Muscle of leg (tissue), 11 donors: ENCODE measurements around the gene IARS1. TPM values are rescaled to one million over a fixed set of nuclear protein-coding genes. Genes with fewer than 3 reads are reported as not detected.

Source experiments
- DNase-seq: peaks from one replicate; pipeline ENCODE4 v3.0.0; 2013
- H3K27ac ChIP-seq: one replicate; pipeline ENCODE4 v1.5.1; 2013; ENCODE audit warnings: mild to moderate bottlenecking, low read length, control low read depth
- H3K27me3 ChIP-seq: one replicate; pipeline ENCODE4 v1.6.1; 2013; ENCODE audit warnings: low read length; ENCODE audit not compliant: control insufficient read depth, insufficient read depth
- H3K36me3 ChIP-seq: one replicate; pipeline ENCODE4 v1.6.1; 2013; ENCODE audit warnings: low read length; ENCODE audit not compliant: control insufficient read depth, insufficient read depth
- H3K4me1 ChIP-seq: one replicate; pipeline ENCODE4 v1.6.1; 2013; ENCODE audit warnings: low read length; ENCODE audit not compliant: control insufficient read depth, insufficient read depth
- H3K4me3 ChIP-seq: one replicate; pipeline ENCODE4 v1.5.1; 2013; ENCODE audit warnings: low read length, control low read depth
- H3K9me3 ChIP-seq: replicated peaks from 2 replicates; pipeline ENCODE4 v1.6.1; 2013; ENCODE audit warnings: low read depth, low read length; ENCODE audit not compliant: control insufficient read depth
- WGBS: methylation state at CpG from one replicate; pipeline ENCODE4 v1.1.5; 2013; ENCODE audit warnings: missing lambda C conversion rate; ENCODE audit not compliant: insufficient coverage; 5-methylcytosine and 5-hydroxymethylcytosine counted together
- polyA plus RNA-seq, 8 donors: library from polyadenylated mRNA; unstranded; fragments of 120-200 nt; gene quantifications; one replicate each; pipeline versions ENCODE4 v1.2.1 to v1.2.3, GENCODE V29; 2013; ENCODE audit warnings: inconsistent platforms in 1 of 8, low replicate concordance in 1 of 8; ENCODE audit not compliant: insufficient read length in 8 of 8, insufficient read depth in 1 of 8
- total RNA-seq: library from RNA; stranded (reverse); fragments of 120-200 nt; gene quantifications from one replicate; pipeline ENCODE4 v1.2.4, GENCODE V29; 2013

The IARS1 gene
- total and polyA plus RNA-seq, 9 donors, result 48.4 to 96.3 (median 62.2) TPM

- Histone ChIP-seq H3K27ac (peak within 1 kb of the TSS; percentile 96), H3K9me3 (no peaks in the 10 kb centered on the region), H3K4me1 (peaks cover 5% of the 10 kb centered on the region), H3K27me3 (no peaks in the 10 kb centered on the region), H3K4me3 (peak within 1 kb of the TSS; percentile 56), H3K36me3 (peaks cover 12% of the 10 kb centered on the region)
- under 1% methylated on average over 48 of the region's 55 CpGs for WGBS
- DNase-seq, result peak; percentile 97
These were observed 31.9 kb upstream of the IARS1 start, which contains the start of the genes CENPP and NOL8 for GRCh38 chr9:92325269-92325990. CENPP (plus strand) TSS chr9:92325953. NOL8 (minus strand) TSS chr9:92325350; CDS start chr9:92324161, 1,189 bp downstream.

DNA sequence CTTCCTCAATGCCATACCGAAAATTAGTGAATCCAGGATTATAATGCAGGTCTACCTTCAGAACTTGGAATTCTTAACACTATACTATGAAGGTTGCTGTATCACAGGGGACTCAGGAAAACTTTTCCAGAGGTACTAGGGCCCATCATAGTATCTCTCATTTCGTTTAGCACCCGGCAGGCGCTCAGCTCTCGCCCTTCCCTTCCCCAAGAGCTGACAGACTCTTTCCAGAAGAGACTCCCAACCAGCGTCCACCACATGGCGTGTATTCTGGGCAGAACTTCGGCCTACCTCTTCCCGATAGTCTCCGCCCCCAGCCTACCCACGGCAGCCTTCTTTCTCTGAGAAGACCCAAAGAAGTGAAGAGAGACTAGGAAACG lies 31.4 kb upstream of the IARS1 start:
- peak overlapping the region; percentile 56 for H3K4me3 ChIP-seq
- WGBS, result 0% methylated on average over 5 of the region's 12 CpGs
- DNase-seq, result no peak
- H3K27me3 ChIP-seq, result no peaks in the 10 kb centered on the region
- H3K4me1 ChIP-seq, result peaks cover 5% of the 10 kb centered on the region
- H3K9me3 ChIP-seq, result no peaks in the 10 kb centered on the region
- peaks cover 17% of the 10 kb centered on the region for H3K36me3 ChIP-seq
- peak overlapping the region; percentile 96 for H3K27ac ChIP-seq

DNA sequence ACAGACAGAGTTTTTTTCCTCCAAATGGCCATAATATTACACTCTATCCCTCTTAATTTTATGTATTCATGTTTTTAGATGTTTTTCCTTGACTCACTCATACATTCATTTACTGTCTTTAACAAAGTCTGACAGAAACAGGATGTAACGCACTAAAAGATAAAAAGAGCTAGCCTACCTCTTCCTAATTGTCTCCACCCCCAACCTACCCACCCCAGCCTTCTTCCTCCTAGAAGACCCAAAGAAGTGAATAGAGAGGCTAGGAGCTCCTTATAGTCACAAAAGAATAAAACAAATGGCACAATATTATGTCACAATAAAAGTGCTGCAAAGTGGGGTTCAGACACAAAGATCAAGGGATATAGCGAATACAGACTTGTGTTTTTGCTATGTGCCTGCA lies 30.9 kb upstream of the IARS1 start:
- Histone ChIP-seq H3K36me3 (peaks cover 21% of the 10 kb centered on the region), H3K9me3 (no peaks in the 10 kb centered on the region), H3K4me3 (peak overlapping the region; percentile 56), H3K27ac (peak overlapping the region; percentile 96), H3K27me3 (no peaks in the 10 kb centered on the region), H3K4me1 (peaks cover 5% of the 10 kb centered on the region)
- no CpG with 5 or more reads among the region's 2 CpGs for WGBS
- no peak for DNase-seq

- peaks cover 51% of the 10 kb centered on the region for H3K36me3 ChIP-seq
- no peak overlapping the region for H3K27ac ChIP-seq
- no CpG with 5 or more reads among the region's 5 CpGs for WGBS
- no peak for DNase-seq
- no peaks in the 10 kb centered on the region for H3K9me3 ChIP-seq
- H3K4me3 ChIP-seq, result no peak overlapping the region
- H3K27me3 ChIP-seq, result no peaks in the 10 kb centered on the region
- no peaks in the 10 kb centered on the region for H3K4me1 ChIP-seq
These were observed 22.0 kb upstream of the IARS1 start for GRCh38 chr9:92315456-92315855.

GRCh38 chr9:92313624-92314012 lies 20.1 kb upstream of the IARS1 start:
- no peak for DNase-seq
- WGBS, result 89% methylated on average over 2 of the region's 2 CpGs
- Histone ChIP-seq H3K27ac (no peak overlapping the region), H3K4me3 (no peak overlapping the region), H3K27me3 (no peaks in the 10 kb centered on the region), H3K9me3 (no peaks in the 10 kb centered on the region), H3K36me3 (peaks cover 51% of the 10 kb centered on the region), H3K4me1 (no peaks in the 10 kb centered on the region)

GRCh38 chr9:92312887-92313623 lies 19.6 kb upstream of the IARS1 start:
- no peak for DNase-seq
- peaks cover 55% of the 10 kb centered on the region for H3K36me3 ChIP-seq
- H3K27ac ChIP-seq, result no peak overlapping the region
- no peaks in the 10 kb centered on the region for H3K27me3 ChIP-seq
- 100% methylated on average over 1 of the region's 6 CpGs for WGBS
- H3K9me3 ChIP-seq, result no peaks in the 10 kb centered on the region
- H3K4me1 ChIP-seq, result no peaks in the 10 kb centered on the region
- no peak overlapping the region for H3K4me3 ChIP-seq

GRCh38 chr9:92310562-92310961 lies 17.1 kb upstream of the IARS1 start:
- H3K36me3 ChIP-seq, result peaks cover 41% of the 10 kb centered on the region
- no peak for DNase-seq
- no peaks in the 10 kb centered on the region for H3K27me3 ChIP-seq
- no peak overlapping the region for H3K27ac ChIP-seq
- WGBS, result no CpG with 5 or more reads among the region's 3 CpGs
- H3K4me1 ChIP-seq, result no peaks in the 10 kb centered on the region
- H3K9me3 ChIP-seq, result no peaks in the 10 kb centered on the region
- no peak overlapping the region for H3K4me3 ChIP-seq

DNA sequence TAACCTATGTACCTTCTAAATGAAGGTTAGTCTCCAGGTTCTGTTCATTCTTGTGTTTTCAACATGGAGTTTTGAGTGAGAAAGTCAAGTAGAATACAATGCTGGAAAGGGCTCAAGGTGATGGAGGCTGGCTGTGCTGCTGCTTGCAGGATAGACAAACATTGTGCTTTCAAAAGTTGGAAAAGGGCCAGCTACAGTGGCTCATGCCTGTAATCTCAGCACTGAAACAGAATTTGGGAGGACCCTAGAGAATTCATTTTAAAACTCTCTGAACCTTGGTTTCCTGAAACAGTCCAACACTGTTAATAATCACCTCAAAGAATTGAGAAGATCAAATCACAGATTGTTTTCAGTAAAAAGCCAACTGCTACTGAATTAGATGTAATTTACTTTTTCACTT lies 15.4 kb upstream of the IARS1 start:
- no peak overlapping the region for H3K27ac ChIP-seq
- H3K4me3 ChIP-seq, result no peak overlapping the region
- no peaks in the 10 kb centered on the region for H3K27me3 ChIP-seq
- no peaks in the 10 kb centered on the region for H3K4me1 ChIP-seq
- DNase-seq, result no peak
- peaks cover 47% of the 10 kb centered on the region for H3K36me3 ChIP-seq
- no peaks in the 10 kb centered on the region for H3K9me3 ChIP-seq

GRCh38 chr9:92300936-92301335 lies 7.4 kb upstream of the IARS1 start:
- H3K27ac ChIP-seq, result no peak overlapping the region
- no peaks in the 10 kb centered on the region for H3K9me3 ChIP-seq
- no CpG with 5 or more reads among the region's 1 CpG for WGBS
- H3K27me3 ChIP-seq, result no peaks in the 10 kb centered on the region
- DNase-seq, result no peak
- no peaks in the 10 kb centered on the region for H3K4me1 ChIP-seq
- H3K36me3 ChIP-seq, result peaks cover 40% of the 10 kb centered on the region
- H3K4me3 ChIP-seq, result no peak overlapping the region

DNA sequence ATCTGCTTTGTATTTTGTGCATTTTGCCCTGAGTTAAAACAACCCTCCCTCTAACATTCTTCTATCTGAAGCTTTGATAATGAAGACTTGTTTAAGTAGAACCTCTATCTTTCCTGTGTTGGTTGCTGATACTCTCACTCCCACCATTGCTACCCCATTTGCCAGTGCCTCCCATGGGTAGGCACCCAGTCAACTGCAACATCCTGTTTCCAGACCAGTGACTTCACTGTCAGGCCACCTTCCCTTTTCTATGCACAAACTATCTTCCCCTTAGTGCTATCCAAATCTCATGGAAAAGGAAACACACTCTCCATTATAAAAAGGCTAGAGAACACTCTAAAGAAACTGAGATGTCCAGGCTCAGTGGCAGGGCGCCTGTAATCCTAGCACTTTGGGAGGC lies 5.6 kb upstream of the IARS1 start:
- no CpG with 5 or more reads among the region's 1 CpG for WGBS
- Histone ChIP-seq H3K36me3 (peaks cover 30% of the 10 kb centered on the region), H3K27ac (no peak overlapping the region), H3K4me1 (peaks cover 5% of the 10 kb centered on the region), H3K4me3 (no peak overlapping the region), H3K27me3 (no peaks in the 10 kb centered on the region), H3K9me3 (no peaks in the 10 kb centered on the region)
- no peak for DNase-seq
